ENCODE measurements around the gene WDR44. TPM values are rescaled to one million over a fixed set of nuclear protein-coding genes. Genes with fewer than 3 reads are reported as not detected.

The WDR44 gene
- total and polyA plus RNA-seq, 2 of the 4 experiments (the other 2 are of a cell fraction): 10.0 to 11.8 TPM

GRCh38 chrX:118496763-118497079 is 150.8 kb downstream of the WDR44 start:
- Histone ChIP-seq H3K9me3 (ENCODE audit: control insufficient read depth, insufficient read depth, low read length) (no peaks in the 10 kb centered on the region), H3K27ac (ENCODE audit: insufficient read depth, low read length) (peak overlapping the region; percentile 58), H4K20me1 (ENCODE audit: insufficient read depth, low read length) (no peaks in the 10 kb centered on the region), H2BK120ac (ENCODE audit: low read depth, low read length) (peak overlapping the region; percentile 38; the same call in 1 of the 2 replicates), H3K23ac (ENCODE audit: low read depth, low read length) (peak overlapping the region; percentile 67), H3K9ac (ENCODE audit: low read depth, low read length) (peak overlapping the region; percentile 58), H2BK15ac (ENCODE audit: low read depth, low read length) (no peak overlapping the region; the same call in 2 of the 3 replicates), H3K4ac (ENCODE audit: low read depth, low read length) (peak overlapping the region; percentile 60), H3K36me3 (ENCODE audit: control insufficient read depth, insufficient read depth, low read length) (no peaks in the 10 kb centered on the region), H3K56ac (ENCODE audit: extremely low read depth, insufficient read depth, low read length) (no peak overlapping the region), H3K4me3 (ENCODE audit: insufficient read depth, low read depth, low read length) (peak overlapping the region; percentile 78), H3K14ac (replicated peaks; ENCODE audit: low read depth, low read length) (peak overlapping the region; percentile 51), H4K8ac (ENCODE audit: low read depth in 2 of 2, low read length in 2 of 2) (peak overlapping the region; percentile 19; a peak in 2 of 4 replicates), H2AK9ac (replicated peaks; ENCODE audit: low read depth, low read length, poor library complexity) (peak overlapping the region; percentile 66), H3K4me2 (ENCODE audit: low read depth, low read length) (peak overlapping the region; percentile 89), H2AFZ (replicated peaks; ENCODE audit: low read length, poor library complexity) (peak overlapping the region; percentile 85), H3K79me1 (ENCODE audit: low read depth in 1 of 2, low read length in 2 of 2) (peaks cover 6 to 9% of the 10 kb centered on the region in 2 experiments; a peak in 3 of 4 replicates), H3K4me1 (ENCODE audit: control insufficient read depth, insufficient read depth, low read length) (peaks cover 2% of the 10 kb centered on the region; the same call in 1 of the 2 replicates), H2AK5ac (ENCODE audit: low read depth, low read length) (no peak overlapping the region), H2BK20ac (ENCODE audit: low read depth, low read length) (no peak overlapping the region), H4K91ac (ENCODE audit: insufficient read depth, low read depth, low read length) (peak overlapping the region; percentile 78), H3K18ac (ENCODE audit: low read depth, low read length) (peak overlapping the region; percentile 1; the same call in 1 of the 2 replicates), H4K5ac (ENCODE audit: low read depth, low read length) (peak overlapping the region; percentile 47), H2BK5ac (ENCODE audit: low read depth, low read length, poor library complexity, severe bottlenecking) (no peak overlapping the region), H3K9me1 (ENCODE audit: insufficient read depth, low read length) (no peaks in the 10 kb centered on the region), H3K27me3 (ENCODE audit: control insufficient read depth, insufficient read depth, low read length) (no peaks in the 10 kb centered on the region)
- in situ Hi-C loops (cut with MboI; ENCODE audit: low sequenced_read_pairs): no loop called here
- POLR2A ChIA-PET (ENCODE audit: unreplicated experiment): no interaction called here
- DNase-seq (no peak), ATAC-seq (ENCODE audit: low read depth) (no peak)
- CTCF ChIA-PET: interaction anchor here (1.5 kb wide), 1 partner anchor 54 kb away, joined by 3 read pairs; no protein-coding TSS in a partner anchor
- WGBS, 2 experiments (ENCODE audit: extremely low coverage in 2 of 2, insufficient read length in 1 of 2): no CpG with 5 or more reads among the region's 13 CpGs
- dilution Hi-C loops (cut with HindIII; ENCODE audit: low sequenced_read_pairs, unreplicated experiment): no loop called here
- intact Hi-C loops (cut with micrococcal nuclease): loop anchor here (5.0 kb wide), 1 partner anchor 81 kb away; no protein-coding TSS in a partner anchor
- TF ChIP-seq CEBPB (IDR thresholded peaks at IDR 0.05; ENCODE audit: low read depth, low read length) (no peak), RFX5 (IDR thresholded peaks at IDR 0.05; ENCODE audit: low read depth, low read length) (no peak), USF2 (IDR thresholded peaks at IDR 0.05; ENCODE audit: low read depth, low read length) (no peak), ELK1 (IDR thresholded peaks at IDR 0.05; ENCODE audit: borderline replicate concordance, low read depth, low read length) (no peak), FOS (IDR thresholded peaks at IDR 0.05; ENCODE audit: low read depth, low read length) (no peak), RAD21 (IDR thresholded peaks at IDR 0.05; ENCODE audit: low read length) (no peak), MAFK (IDR thresholded peaks at IDR 0.05; ENCODE audit: low read depth, low read length) (no peak), POLR2A (IDR thresholded peaks at IDR 0.05; ENCODE audit: low read depth, low read length) (no peak), CTCF (conservative IDR thresholded peaks at IDR 0.05; ENCODE audit: low read depth, low read length) (no peak)
- BruUV-seq (replicated peaks): no TSS peak

Data from IMR-90 (cell line).